OCI-LY1 (cell line): Measurements from ENCODE around the gene MED13L.

ENCODE experiments used
- H2AFZ ChIP-seq: fragments of 200-600 bp; sonication (generic), shearing (Covaris generic); 2 replicates; pipeline ENCODE4 v1.6.0; 2014; ENCODE audit warnings: antibody characterized with exemption, mild to moderate bottlenecking, low read length
- H3F3A ChIP-seq: fragments of 200-600 bp; sonication (generic), shearing (Covaris generic); 2 replicates; pipeline ENCODE4 v1.6.0; 2014; ENCODE audit warnings: mild to moderate bottlenecking, antibody characterized with exemption, low read length, moderate library complexity; ENCODE audit not compliant: insufficient read depth
- H3K27ac ChIP-seq: fragments of 200-600 bp; sonication (generic); 2 replicates; pipeline ENCODE4 v1.5.1; 2014; ENCODE audit warnings: low read length, mixed run types, mild to moderate bottlenecking, low read depth; ENCODE audit not compliant: poor library complexity, severe bottlenecking
- H3K27me3 ChIP-seq: fragments of 200-600 bp; sonication (generic); 2 replicates; pipeline ENCODE4 v1.6.0; 2014; ENCODE audit warnings: antibody characterized with exemption, mild to moderate bottlenecking, low read length, moderate library complexity; ENCODE audit not compliant: insufficient read depth
- H3K36me3 ChIP-seq: fragments of 200-600 bp; sonication (generic); 2 replicates; pipeline ENCODE4 v1.6.1; 2014; ENCODE audit warnings: mild to moderate bottlenecking, antibody characterized with exemption, low read length, moderate library complexity, mixed read lengths; ENCODE audit not compliant: insufficient read depth
- H3K4me1 ChIP-seq: fragments of 200-600 bp; sonication (generic); 2 replicates; pipeline ENCODE4 v1.5.1; 2014; ENCODE audit warnings: mild to moderate bottlenecking, low read length, moderate library complexity; ENCODE audit not compliant: insufficient read depth, severe bottlenecking
- H3K4me2 ChIP-seq: fragments of 200-600 bp; sonication (generic), shearing (Covaris generic); 2 replicates; pipeline ENCODE4 v1.6.1; 2014; ENCODE audit warnings: low read length
- H3K4me3 ChIP-seq: fragments of 200-600 bp; sonication (generic); 2 replicates; pipeline ENCODE4 v1.5.1; 2014; ENCODE audit warnings: low read length, low read depth, mild to moderate bottlenecking, mixed read lengths; ENCODE audit not compliant: poor library complexity, severe bottlenecking
- H3K79me2 ChIP-seq: fragments of 200-600 bp; shearing (Covaris generic); 2 replicates; pipeline ENCODE4 v1.6.1; 2016; ENCODE audit warnings: mixed run types, low read length, mixed read lengths; ENCODE audit not compliant: insufficient read depth
- H3K9ac ChIP-seq: fragments of 200-600 bp; sonication (generic), shearing (Covaris generic); 2 replicates; pipeline ENCODE4 v1.6.1; 2014; ENCODE audit warnings: mild to moderate bottlenecking, low read length, mixed read lengths
- H3K9me2 ChIP-seq: fragments of 200-600 bp; sonication (generic), shearing (Covaris generic); 2 replicates; pipeline ENCODE4 v1.6.1; 2014; ENCODE audit warnings: low read depth, mild to moderate bottlenecking, low read length, mixed read lengths
- H3K9me3 ChIP-seq: fragments of 200-600 bp; shearing (Covaris generic); 2 replicates; pipeline ENCODE4 v1.6.1; 2014; ENCODE audit warnings: low read length, mixed read lengths
- H4K20me1 ChIP-seq: fragments of 200-600 bp; sonication (generic), shearing (Covaris generic); 2 replicates; pipeline ENCODE4 v1.6.0; 2016; ENCODE audit warnings: mild to moderate bottlenecking, low read length; ENCODE audit not compliant: insufficient read depth
- EZH2 ChIP-seq: fragments of 200-600 bp; sonication (generic), shearing (Covaris generic); IDR thresholded peaks from 2 replicates; pipeline ENCODE4 v1.8.0; 2017; ENCODE audit warnings: borderline replicate concordance, mixed run types, mild to moderate bottlenecking, antibody characterized with exemption, low read length, moderate library complexity, mixed read lengths
- TF ChIP-seq, protein P1 (sequence below): fragments of 200-600 bp; sonication (generic), shearing (Covaris generic); IDR thresholded peaks from 2 replicates; pipeline ENCODE4 v1.5.1; 2017; ENCODE audit warnings: mild to moderate bottlenecking, antibody characterized with exemption, low read length, moderate library complexity, mixed read lengths

Gene MED13L

GRCh38 chr12:115943310-115943629 lies 334.2 kb downstream of the MED13L start:
- peaks cover 8% of the 10 kb centered on the region for H3K9me3 ChIP-seq
- no peaks in the 10 kb centered on the region for H3K4me1 ChIP-seq
- no peaks in the 10 kb centered on the region for H4K20me1 ChIP-seq
- H3F3A ChIP-seq = no peaks in the 10 kb centered on the region
- no peaks in the 10 kb centered on the region for H3K36me3 ChIP-seq
- H2AFZ ChIP-seq = no peak overlapping the region
- no peaks in the 10 kb centered on the region; the same call in 1 of the 2 replicates for H3K27me3 ChIP-seq
- no peak overlapping the region for H3K9ac ChIP-seq
- H3K4me2 ChIP-seq = no peak overlapping the region
- H3K9me2 ChIP-seq = no peaks in the 10 kb centered on the region
- H3K79me2 ChIP-seq = no peaks in the 10 kb centered on the region
- TF ChIP-seq, protein P1, sequence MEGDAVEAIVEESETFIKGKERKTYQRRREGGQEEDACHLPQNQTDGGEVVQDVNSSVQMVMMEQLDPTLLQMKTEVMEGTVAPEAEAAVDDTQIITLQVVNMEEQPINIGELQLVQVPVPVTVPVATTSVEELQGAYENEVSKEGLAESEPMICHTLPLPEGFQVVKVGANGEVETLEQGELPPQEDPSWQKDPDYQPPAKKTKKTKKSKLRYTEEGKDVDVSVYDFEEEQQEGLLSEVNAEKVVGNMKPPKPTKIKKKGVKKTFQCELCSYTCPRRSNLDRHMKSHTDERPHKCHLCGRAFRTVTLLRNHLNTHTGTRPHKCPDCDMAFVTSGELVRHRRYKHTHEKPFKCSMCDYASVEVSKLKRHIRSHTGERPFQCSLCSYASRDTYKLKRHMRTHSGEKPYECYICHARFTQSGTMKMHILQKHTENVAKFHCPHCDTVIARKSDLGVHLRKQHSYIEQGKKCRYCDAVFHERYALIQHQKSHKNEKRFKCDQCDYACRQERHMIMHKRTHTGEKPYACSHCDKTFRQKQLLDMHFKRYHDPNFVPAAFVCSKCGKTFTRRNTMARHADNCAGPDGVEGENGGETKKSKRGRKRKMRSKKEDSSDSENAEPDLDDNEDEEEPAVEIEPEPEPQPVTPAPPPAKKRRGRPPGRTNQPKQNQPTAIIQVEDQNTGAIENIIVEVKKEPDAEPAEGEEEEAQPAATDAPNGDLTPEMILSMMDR = no peak
- TF ChIP-seq EZH2 = no peak
- no peak overlapping the region for H3K27ac ChIP-seq
- no peak overlapping the region for H3K4me3 ChIP-seq

GRCh38 chr12:115942346-115942745 lies 335.1 kb downstream of the MED13L start:
- no peak overlapping the region for H3K4me3 ChIP-seq
- H3K4me2 ChIP-seq = no peak overlapping the region
- H3K79me2 ChIP-seq = no peaks in the 10 kb centered on the region
- no peak overlapping the region for H2AFZ ChIP-seq
- H3K36me3 ChIP-seq = no peaks in the 10 kb centered on the region
- H3K9ac ChIP-seq = no peak overlapping the region
- no peaks in the 10 kb centered on the region for H3K4me1 ChIP-seq
- H3K27me3 ChIP-seq = no peaks in the 10 kb centered on the region; the same call in 1 of the 2 replicates
- no peaks in the 10 kb centered on the region for H3F3A ChIP-seq
- H3K27ac ChIP-seq = no peak overlapping the region
- H4K20me1 ChIP-seq = no peaks in the 10 kb centered on the region
- peaks cover 8% of the 10 kb centered on the region for H3K9me3 ChIP-seq
- TF ChIP-seq, protein P1 = no peak
- TF ChIP-seq EZH2 = no peak
- no peaks in the 10 kb centered on the region for H3K9me2 ChIP-seq

- Histone ChIP-seq H3K9ac (no peak overlapping the region), H3K79me2 (no peaks in the 10 kb centered on the region), H2AFZ (no peak overlapping the region), H3K36me3 (no peaks in the 10 kb centered on the region), H3K27ac (no peak overlapping the region), H4K20me1 (no peaks in the 10 kb centered on the region), H3K4me1 (no peaks in the 10 kb centered on the region), H3K9me2 (no peaks in the 10 kb centered on the region), H3K4me2 (no peak overlapping the region), H3K4me3 (no peak overlapping the region), H3K9me3 (peaks cover 8% of the 10 kb centered on the region), H3K27me3 (no peaks in the 10 kb centered on the region; the same call in 1 of the 2 replicates), H3F3A (no peaks in the 10 kb centered on the region)
- TF ChIP-seq EZH2 = no peak
- TF ChIP-seq, protein P1 = no peak
Measured at GRCh38 chr12:115941362-115941761, 336.1 kb downstream of the MED13L start.
